Stimulated activated naive CD8-positive, alpha-beta T cell treated with anti-CD3 and anti-CD28 coated beads, Interleukin-15, amount 100 ng/mL, for 72 hours (primary cell): ENCODE data around the gene OSTF1.

Experiments
- ATAC-seq: fragments of 150-1000 bp; cut with Tn5 transposase; 2 replicates; pipeline ENCODE4 v1.10.0; 2021; ENCODE audit warnings: mild to moderate bottlenecking, moderate library complexity
- DNase-seq, 2 donors: peaks; one replicate each; pipeline ENCODE4 v3.0.0; 2021 to 2022
- H3K27ac Mint-ChIP-seq, 2 donors: one replicate each; pipeline ENCODE4 v1.8.0; 2022; ENCODE audit warnings: mild to moderate bottlenecking in 2 of 2, mixed read lengths in 2 of 2, moderate library complexity in 2 of 2
- H3K27me3 Mint-ChIP-seq: one replicate; pipeline ENCODE4 v1.8.0; 2022; ENCODE audit warnings: mixed read lengths
- H3K4me1 Mint-ChIP-seq: one replicate; pipeline ENCODE4 v1.8.0; 2022; ENCODE audit warnings: mild to moderate bottlenecking, mixed read lengths
- H3K4me3 Mint-ChIP-seq, 2 donors: one replicate each; pipeline ENCODE4 v1.8.0; 2022; ENCODE audit warnings: mild to moderate bottlenecking in 2 of 2, mixed read lengths in 2 of 2, moderate library complexity in 1 of 2
- H3K9me3 Mint-ChIP-seq, 2 donors: one replicate each; pipeline ENCODE4 v1.8.0; 2022; ENCODE audit warnings: mixed read lengths in 2 of 2

OSTF1 gene, protein sequence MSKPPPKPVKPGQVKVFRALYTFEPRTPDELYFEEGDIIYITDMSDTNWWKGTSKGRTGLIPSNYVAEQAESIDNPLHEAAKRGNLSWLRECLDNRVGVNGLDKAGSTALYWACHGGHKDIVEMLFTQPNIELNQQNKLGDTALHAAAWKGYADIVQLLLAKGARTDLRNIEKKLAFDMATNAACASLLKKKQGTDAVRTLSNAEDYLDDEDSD

DNA sequence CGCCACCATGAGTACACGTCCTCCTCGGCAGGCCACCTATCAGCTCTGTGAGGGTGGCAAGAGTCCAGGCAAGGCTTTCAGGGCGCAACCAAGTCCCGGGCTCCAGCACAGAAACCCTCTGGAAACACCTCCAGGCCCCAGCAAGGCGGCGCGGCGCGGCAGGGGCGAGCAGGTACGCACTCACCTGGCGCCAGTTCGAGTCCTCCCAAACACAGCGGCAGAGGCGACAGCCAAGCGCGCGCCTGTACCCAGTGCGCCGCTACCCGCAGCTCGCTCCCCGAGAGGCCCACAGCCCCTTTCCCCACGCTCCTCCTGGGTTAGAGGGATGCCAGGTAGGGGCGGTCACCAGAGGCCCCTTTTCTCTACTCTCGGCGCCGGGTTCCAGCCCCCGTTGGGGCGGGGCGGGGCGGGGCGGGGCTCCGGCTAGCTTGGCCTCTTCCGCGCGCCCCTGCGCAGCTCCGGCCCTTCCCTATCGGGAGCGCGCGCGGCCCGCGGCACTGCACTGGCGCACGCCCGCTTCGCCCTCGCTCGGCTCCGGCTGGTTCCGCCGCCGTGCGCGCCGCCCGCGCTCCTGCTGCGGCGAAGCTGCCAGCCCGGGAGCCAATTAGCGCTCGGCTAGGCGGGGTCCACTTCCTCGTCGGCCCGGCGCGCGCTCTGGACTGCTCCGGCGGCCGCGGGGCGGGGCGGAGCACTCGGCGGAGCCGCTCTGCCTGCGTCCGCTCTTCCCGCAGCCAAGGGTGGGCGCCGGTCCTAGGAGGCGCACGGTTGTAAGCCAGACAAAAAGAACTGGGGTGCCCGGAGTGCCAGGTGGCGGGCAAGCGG is at the start of gene OSTF1, which contains the start of gene NMRK1:
TSS of gene OSTF1 (plus strand) at position 691 of the 822 bp plus-strand sequence. CDS start 179 bp downstream, outside the sequence.
TSS of gene NMRK1 (minus strand) at position 332 of the 822 bp plus-strand sequence. CDS start 5,040 bp downstream, outside the sequence.
- ATAC-seq, result peak; percentile 92
- Mint-ChIP-seq H3K4me3 (peak within 1 kb of the TSS; percentile 90 to 98), H3K4me1 (peaks cover 73% of the 10 kb centered on the region), H3K9me3 (no peaks in the 10 kb centered on the region), H3K27ac (peak within 1 kb of the TSS; percentile 95 to 97), H3K27me3 (no peaks in the 10 kb centered on the region)
- DNase-seq, result peak; percentile 96

DNA sequence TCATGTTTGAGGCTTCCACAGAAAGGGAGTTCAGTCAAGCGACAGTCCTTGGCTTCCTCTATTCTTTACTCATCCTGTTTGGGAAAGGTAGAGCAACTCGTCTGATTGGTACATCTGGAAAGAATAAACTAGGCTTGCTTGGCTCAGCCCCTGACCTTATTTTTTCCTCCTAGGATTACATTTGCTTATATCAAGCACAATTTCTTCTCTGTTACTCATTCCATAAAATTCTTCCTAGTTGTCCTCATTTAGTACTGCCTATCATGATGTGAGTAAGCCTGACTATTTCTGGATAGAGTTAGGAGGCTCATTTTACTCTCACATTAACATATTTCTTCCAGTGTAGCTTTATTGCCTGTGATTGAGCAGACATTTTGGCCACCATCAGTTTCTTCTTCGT is 49.3 kb upstream of the OSTF1 start:
- Mint-ChIP-seq H3K9me3 (no peaks in the 10 kb centered on the region), H3K4me1 (peaks cover 10% of the 10 kb centered on the region), H3K27ac (no peak overlapping the region), H3K4me3 (no peak overlapping the region), H3K27me3 (no peaks in the 10 kb centered on the region)
- no peak for ATAC-seq
- DNase-seq, result no peak

DNA sequence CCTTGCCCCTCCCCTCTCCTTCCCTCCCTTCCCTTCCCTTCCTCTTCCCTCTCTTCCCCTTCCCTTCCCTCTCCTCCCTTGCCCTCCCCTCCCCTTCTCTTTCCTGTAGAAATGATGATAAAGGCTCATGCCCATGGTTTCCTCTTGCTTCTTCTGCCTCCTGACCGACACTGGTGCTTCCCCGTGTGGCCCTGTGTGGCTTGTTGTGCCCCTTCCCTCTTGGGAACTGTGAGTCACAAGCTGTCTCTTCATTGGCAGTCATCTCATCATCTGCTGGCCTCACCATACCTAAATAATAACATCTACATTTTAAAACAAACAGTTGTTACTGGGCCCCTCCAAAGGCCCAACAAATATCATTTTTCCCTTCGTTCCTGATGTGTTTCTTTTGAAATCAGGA is 48.5 kb upstream of the OSTF1 start:
- ATAC-seq, result peak; percentile 66
- peaks cover under 1% of the 10 kb centered on the region for H3K27me3 Mint-ChIP-seq
- no peak overlapping the region for H3K27ac Mint-ChIP-seq
- DNase-seq, result peak in 1 of 2 donors; percentile 17
- no peaks in the 10 kb centered on the region for H3K9me3 Mint-ChIP-seq
- H3K4me3 Mint-ChIP-seq, result no peak overlapping the region
- H3K4me1 Mint-ChIP-seq, result peaks cover 10% of the 10 kb centered on the region

DNA sequence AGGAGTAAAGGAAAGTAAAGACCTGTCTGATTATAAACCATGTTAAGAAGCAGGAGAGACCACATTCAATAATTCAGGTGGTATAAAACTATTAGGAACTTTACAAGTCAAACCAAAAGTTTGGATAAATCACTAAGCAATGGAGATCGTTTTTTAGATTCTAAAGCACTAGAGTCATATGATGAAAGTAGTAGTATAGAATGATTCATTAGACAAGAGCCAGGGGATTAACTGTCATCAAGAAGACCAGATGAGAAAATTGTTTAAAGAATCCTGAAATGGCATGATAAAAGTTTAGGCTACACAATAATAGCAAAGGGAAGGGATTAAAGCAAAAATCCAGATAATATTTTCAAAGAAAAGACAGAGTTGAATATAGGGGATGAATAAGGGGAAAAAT is 47.3 kb upstream of the OSTF1 start:
- peaks cover 10% of the 10 kb centered on the region for H3K4me1 Mint-ChIP-seq

DNA sequence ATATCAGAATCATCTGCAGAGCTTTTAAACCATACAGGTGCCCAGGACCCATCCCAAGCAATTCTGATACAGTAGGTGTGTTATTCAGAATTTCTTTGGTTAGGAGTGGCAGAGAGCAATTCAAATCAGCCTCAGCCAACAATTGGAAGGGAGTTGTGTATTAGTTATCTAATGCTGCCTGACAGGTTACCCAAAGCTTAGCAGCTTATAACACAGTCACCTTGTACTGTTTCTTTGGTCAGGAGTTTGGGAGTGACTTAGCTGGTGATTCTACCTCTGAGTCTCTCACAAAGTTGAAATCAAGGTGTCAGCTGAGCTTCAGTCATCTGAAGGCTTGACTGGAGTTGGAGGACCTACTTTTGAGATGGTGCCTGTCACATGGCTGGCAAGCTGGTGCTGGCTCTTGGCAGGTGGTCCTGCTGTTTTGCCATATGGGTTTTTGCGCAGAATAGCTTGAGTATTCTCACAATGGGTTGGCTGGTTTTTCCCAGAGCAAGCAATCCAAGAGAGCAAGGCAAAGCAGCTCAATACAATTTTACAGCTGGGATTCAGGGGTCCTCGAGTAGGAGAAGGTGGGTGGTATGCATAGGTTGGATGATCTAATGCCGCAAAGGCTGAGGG is 41.5 kb upstream of the OSTF1 start:
- H3K27ac Mint-ChIP-seq, result no peak overlapping the region
- no peaks in the 10 kb centered on the region for H3K9me3 Mint-ChIP-seq
- no peak for ATAC-seq
- H3K27me3 Mint-ChIP-seq, result peaks cover 12% of the 10 kb centered on the region
- H3K4me1 Mint-ChIP-seq, result no peaks in the 10 kb centered on the region
- no peak overlapping the region for H3K4me3 Mint-ChIP-seq
- no peak for DNase-seq

More for the DNA sequence above, 47.3 kb upstream of the OSTF1 start:
- DNase-seq (no peak), ATAC-seq (no peak)
- peaks cover 12% of the 10 kb centered on the region for H3K27me3 Mint-ChIP-seq
- no peak overlapping the region for H3K4me3 Mint-ChIP-seq
- no peak overlapping the region for H3K27ac Mint-ChIP-seq
- H3K9me3 Mint-ChIP-seq, result no peaks in the 10 kb centered on the region

DNA sequence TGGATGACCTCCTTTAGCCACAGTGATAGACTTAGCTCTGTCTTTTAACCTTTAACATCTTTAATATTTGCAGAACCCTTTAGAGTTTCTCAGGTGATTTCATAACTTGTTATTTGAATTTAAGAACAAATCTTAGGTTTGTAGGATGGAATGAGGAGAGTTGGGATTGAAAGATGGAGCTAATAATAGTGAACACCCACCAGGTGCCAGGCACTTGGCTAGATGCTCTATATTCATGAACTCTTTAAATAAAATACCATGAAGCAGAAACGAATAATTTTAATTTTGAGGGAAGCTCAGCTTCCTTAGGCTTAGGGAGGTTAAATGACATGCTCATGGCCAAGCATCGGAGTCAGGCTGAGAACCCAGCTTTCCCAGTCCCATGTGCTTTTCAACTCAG is 40.8 kb upstream of the OSTF1 start:
- H3K27ac Mint-ChIP-seq, result no peak overlapping the region
- no peaks in the 10 kb centered on the region for H3K9me3 Mint-ChIP-seq
- H3K4me1 Mint-ChIP-seq, result no peaks in the 10 kb centered on the region
- ATAC-seq, result no peak
- DNase-seq, result no peak
- H3K27me3 Mint-ChIP-seq, result peaks cover 12% of the 10 kb centered on the region
- no peak overlapping the region for H3K4me3 Mint-ChIP-seq

DNA sequence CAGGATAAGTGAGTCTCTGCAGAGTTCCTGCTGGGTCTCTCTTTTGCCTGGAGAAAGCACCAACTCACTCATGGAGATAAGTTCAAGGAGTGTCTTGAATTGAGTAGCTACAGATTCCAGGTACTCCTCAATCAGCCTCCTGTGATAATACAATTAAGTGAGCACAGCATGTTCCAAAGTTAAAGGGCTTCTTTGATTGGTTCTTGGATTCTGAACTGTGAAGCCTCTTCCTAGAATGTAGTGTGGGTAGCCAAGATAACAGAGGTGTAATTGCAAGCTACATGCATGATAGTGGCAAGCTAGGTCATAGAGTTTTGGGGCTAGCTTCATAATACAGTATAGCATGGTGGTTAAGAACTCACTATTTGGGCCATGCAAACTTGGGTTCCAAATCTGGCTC is 37.0 kb upstream of the OSTF1 start:
- Mint-ChIP-seq H3K27ac (no peak overlapping the region), H3K4me1 (no peaks in the 10 kb centered on the region), H3K4me3 (no peak overlapping the region), H3K9me3 (peaks cover 0 to 6% of the 10 kb centered on the region in 2 donors), H3K27me3 (no peaks in the 10 kb centered on the region)
- no peak for ATAC-seq
- no peak for DNase-seq

DNA sequence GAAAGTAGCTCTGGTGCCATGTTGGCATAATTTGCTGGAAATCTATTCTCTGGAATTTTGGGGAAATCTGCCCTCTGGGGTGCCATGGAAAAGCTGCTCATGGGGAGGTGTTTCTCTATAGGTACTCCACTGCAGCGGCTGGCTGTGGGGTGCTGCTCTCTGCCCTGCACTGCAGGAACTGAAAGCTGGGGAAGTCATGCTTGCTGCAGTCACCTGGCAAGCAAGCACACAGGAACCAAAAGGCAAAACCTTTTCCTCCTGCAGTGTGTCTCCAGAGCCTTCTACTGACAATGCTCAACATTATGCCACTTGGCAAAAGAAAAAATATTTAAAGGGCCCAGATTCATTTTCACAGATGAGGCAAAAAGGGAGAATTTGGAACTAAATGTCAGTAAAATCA is 34.4 kb upstream of the OSTF1 start:
- no peak for DNase-seq
- H3K27me3 Mint-ChIP-seq, result no peaks in the 10 kb centered on the region
- no peak overlapping the region for H3K4me3 Mint-ChIP-seq
- ATAC-seq, result no peak
- H3K9me3 Mint-ChIP-seq, result peaks cover 0 to 6% of the 10 kb centered on the region in 2 donors
- no peaks in the 10 kb centered on the region for H3K4me1 Mint-ChIP-seq
- no peak overlapping the region for H3K27ac Mint-ChIP-seq

DNA sequence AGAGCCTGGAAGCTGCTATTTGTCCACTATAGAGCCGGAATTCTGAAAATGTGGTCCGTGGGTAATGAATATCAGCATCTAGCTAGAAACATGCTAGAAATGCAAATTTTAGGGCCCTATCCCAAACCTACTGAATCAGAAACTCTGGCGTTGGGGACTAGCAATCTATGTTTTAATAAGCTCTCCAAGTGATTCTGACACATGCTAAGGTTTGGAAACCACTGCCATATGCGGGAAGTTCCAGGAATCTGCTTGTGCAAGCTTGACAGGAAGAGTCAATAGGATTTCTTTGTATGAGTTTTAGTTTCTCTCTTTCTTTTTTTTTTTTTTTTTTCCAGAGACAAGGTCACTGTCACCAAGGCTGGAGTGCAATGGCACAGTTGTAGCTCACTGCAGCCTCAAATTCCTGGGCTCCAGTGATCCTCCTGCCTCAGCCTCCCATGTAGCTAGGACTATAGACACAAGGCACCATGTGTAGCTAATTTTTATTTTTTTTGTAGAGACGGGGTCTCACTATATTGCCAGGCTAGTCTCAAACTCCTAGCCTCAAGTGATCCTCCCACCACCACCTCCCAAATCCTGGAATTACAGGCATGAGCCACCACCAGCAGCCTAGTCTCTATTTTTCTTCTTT is 33.8 kb upstream of the OSTF1 start:
- no peak for ATAC-seq
- no peak overlapping the region for H3K4me3 Mint-ChIP-seq

DNA sequence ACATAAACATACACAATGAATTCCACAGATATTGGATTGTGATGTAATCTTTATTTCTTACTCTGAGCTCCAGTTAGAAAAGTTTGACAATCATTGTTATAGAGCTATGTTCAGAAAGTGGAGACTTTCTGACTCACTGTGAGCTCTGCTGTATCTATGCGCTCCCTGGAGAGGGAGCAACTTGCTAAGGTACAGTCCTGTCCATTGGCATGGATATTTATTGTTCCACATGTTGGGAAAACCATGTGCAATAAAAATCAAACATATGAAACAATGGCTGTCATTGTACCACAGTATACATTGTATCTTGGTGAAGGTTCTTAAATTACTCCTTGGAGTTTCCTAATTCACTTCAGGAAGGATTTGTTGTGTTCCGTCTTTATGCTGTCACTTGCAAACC is 27.1 kb upstream of the OSTF1 start:
- no peaks in the 10 kb centered on the region for H3K4me1 Mint-ChIP-seq
- no peaks in the 10 kb centered on the region for H3K27me3 Mint-ChIP-seq
- H3K9me3 Mint-ChIP-seq, result no peaks in the 10 kb centered on the region
- DNase-seq, result no peak
- no peak overlapping the region for H3K4me3 Mint-ChIP-seq
- ATAC-seq, result no peak
- H3K27ac Mint-ChIP-seq, result no peak overlapping the region

More for the DNA sequence above, 33.8 kb upstream of the OSTF1 start:
- no peaks in the 10 kb centered on the region for H3K27me3 Mint-ChIP-seq
- H3K27ac Mint-ChIP-seq, result no peak overlapping the region
- H3K4me1 Mint-ChIP-seq, result no peaks in the 10 kb centered on the region
- no peak for DNase-seq
- peaks cover 0 to 6% of the 10 kb centered on the region in 2 donors for H3K9me3 Mint-ChIP-seq

DNA sequence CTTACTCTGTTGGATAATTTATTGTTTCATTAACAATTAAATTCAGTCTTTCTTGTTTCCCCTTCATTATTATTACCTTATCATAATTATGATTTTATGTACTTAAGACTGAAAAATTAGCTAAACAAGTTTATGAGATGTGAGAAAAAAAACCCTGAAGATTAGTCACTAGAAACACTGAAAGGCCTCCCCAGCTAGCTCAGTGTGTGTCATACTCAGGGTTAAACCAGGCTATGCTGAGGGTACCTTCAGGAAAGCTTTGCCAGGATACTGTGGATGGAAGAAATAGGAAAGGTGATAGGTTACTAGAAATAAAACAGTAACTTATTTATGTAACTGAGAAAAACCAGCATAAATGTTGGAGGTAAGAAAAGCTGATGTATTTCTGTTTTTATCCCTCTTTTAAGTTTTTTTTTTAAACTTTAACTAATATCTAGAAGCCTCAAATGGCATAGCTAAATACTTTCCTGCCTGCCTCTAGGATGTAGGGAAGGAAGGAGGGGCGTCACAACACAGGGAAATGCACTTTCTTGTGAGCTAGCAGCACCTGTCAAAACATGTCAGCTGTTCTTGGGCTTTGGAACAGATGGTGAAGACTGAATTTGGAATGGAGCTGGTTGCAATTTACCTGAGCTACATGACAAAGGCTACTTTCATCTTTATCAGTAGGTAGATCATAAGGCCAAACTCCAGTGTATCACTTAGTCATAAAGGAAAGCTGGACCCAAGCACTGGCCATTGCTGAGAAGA is 24.6 kb upstream of the OSTF1 start:
- DNase-seq, result no peak
- H3K27ac Mint-ChIP-seq, result no peak overlapping the region

DNA sequence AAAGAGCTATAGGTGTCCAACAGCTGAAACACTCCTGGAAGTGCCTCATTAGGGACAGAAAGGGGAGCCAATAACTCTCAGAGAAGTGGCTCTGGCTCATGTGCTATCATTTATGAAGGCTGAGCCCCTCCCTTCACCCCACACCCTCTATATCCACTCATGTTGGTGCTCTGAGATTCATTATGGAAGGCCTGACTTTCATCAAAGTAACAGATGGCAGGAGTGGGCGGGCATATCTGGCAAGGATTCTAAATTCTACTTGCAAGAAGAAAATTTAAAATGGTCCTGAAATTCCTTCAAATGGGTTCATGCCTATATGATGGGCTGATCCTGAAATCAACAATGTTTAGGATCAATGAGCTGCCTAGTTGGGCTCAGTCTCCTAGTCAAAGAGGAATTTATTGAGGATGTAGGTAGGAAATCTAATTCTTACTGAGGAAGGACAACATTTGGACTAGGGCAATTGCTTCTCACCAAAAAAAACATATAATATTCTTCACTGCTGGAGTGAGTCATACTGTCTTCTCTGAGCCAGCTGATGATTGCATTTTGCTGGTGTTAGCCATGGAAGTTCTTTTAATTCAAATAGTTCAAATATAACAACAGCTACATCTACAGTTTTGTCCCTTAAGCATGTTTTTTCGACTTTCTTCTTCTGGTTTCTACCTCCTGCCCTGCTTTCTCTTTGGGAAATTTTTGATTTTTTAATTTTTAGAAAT is 23.8 kb upstream of the OSTF1 start:
- Mint-ChIP-seq H3K4me3 (no peak overlapping the region), H3K4me1 (peaks cover under 1% of the 10 kb centered on the region), H3K27ac (no peak overlapping the region), H3K9me3 (no peaks in the 10 kb centered on the region), H3K27me3 (no peaks in the 10 kb centered on the region)
- DNase-seq, result no peak
- ATAC-seq, result no peak

More for the DNA sequence above, 24.6 kb upstream of the OSTF1 start:
- Mint-ChIP-seq H3K4me3 (no peak overlapping the region), H3K4me1 (no peaks in the 10 kb centered on the region), H3K27me3 (no peaks in the 10 kb centered on the region), H3K9me3 (no peaks in the 10 kb centered on the region)
- ATAC-seq, result no peak

DNA sequence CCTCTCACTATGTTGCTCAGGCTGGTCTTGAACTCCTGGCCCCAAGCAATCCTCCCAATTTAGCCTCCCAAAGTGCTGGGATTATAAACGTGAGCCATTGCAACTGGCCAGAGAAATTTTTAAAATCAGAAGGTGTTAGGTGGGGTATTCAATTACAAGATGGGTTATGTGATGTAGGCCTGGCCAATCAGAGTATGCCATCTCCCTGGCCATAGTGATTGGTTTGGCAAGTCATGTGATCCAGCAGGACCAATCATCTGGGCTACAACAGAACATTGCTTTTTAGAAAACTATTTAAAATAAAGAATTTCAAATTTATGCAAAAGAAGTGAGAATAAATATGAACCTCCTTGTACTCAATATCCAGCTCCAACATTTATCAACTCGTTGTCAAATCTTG is 22.8 kb upstream of the OSTF1 start:
- H3K4me1 Mint-ChIP-seq, result peaks cover 11% of the 10 kb centered on the region
- no peak overlapping the region for H3K27ac Mint-ChIP-seq

DNA sequence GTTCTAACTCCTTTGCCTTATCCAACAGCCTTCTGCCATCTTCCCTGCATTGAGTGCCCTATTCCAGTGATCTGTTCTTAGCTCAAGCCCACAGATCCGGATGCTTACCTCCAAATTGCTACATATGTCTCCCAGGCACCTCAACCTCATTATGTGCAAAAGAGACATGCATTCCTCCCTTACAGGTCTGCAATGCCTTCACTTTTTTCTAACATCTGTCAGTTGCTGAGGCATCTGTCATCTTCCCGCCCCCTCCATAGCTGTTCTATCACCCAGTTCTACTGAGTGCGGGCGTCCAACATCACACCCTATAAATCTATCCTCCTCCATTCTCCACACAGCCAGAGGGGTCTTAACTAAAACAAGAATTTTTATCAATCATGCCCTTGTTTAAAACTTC is 20.4 kb upstream of the OSTF1 start:
- Mint-ChIP-seq H3K27ac (no peak overlapping the region), H3K4me3 (no peak overlapping the region), H3K9me3 (no peaks in the 10 kb centered on the region), H3K4me1 (peaks cover 29% of the 10 kb centered on the region), H3K27me3 (no peaks in the 10 kb centered on the region)
- ATAC-seq (no peak), DNase-seq (no peak)

More for the DNA sequence above, 22.8 kb upstream of the OSTF1 start:
- no peaks in the 10 kb centered on the region for H3K27me3 Mint-ChIP-seq
- H3K9me3 Mint-ChIP-seq, result no peaks in the 10 kb centered on the region
- no peak for ATAC-seq
- no peak for DNase-seq
- H3K4me3 Mint-ChIP-seq, result no peak overlapping the region
